ENCODE results near the gene BSG.

Gene BSG

GRCh38 chr19:592101-592500, 19.7 kb downstream of the BSG start:
- TF ChIP-seq ZNF155 (tag by site-specific recombination; IDR thresholded peaks at IDR 0.05), result no peak
- peak; percentile 66; the same call in 1 of the 2 replicates for TF ChIP-seq ZBTB20 (tag by site-specific recombination; IDR thresholded peaks at IDR 0.05)
- H3K27ac ChIP-seq (ENCODE audit: extremely low read depth, low read depth, low read length), result no peak overlapping the region
- H3K36me3 ChIP-seq (ENCODE audit: control insufficient read depth in 2 of 2, insufficient read depth in 1 of 2, low read length in 2 of 2), result no peaks in the 10 kb centered on the region
- ChIA-PET CTCF (no interaction called here), POLR2A (interaction anchor here (0.5 kb wide), 1 partner anchor 498 kb away, joined by 5 read pairs; no protein-coding TSS in a partner anchor)
- no peak overlapping the region for H3K4me3 ChIP-seq (ENCODE audit: low read depth, low read length)
- no peaks in the 10 kb centered on the region for H3K9me3 ChIP-seq (ENCODE audit: control insufficient read depth, insufficient read depth, low read depth, low read length)
- H3K4me1 ChIP-seq (ENCODE audit: control insufficient read depth, insufficient read depth, low read length), result peaks cover 7% of the 10 kb centered on the region; the same call in 1 of the 2 replicates

DNA sequence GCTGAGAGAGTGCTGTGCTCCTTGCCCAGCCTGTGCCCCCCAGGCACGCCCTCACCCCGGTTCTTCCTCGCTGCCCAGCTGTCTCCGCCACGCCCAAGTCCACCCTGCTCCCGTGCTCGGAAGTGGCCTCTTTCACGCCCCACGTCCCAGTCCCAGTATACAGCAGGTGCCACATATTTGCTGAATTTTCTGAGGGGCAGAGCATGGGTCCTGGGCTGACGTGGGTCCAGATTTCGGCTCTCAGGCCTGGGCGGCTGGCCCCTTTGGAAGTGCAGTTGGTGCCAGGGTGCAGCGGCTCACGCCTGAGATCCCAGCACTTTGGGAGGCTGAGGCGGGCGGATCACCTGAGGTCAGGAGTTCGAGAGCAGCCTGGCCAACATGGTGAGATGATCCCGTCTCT, 20.7 kb downstream of the BSG start:
- Histone ChIP-seq H3K36me3 (ENCODE audit: control insufficient read depth in 2 of 2, insufficient read depth in 1 of 2, low read length in 2 of 2) (no peaks in the 10 kb centered on the region), H3K9me3 (ENCODE audit: control insufficient read depth, insufficient read depth, low read depth, low read length) (no peaks in the 10 kb centered on the region), H3K27ac (ENCODE audit: extremely low read depth, low read depth, low read length) (no peak overlapping the region), H3K4me3 (ENCODE audit: low read depth, low read length) (no peak overlapping the region), H3K4me1 (ENCODE audit: control insufficient read depth, insufficient read depth, low read length) (peaks cover 7% of the 10 kb centered on the region; the same call in 1 of the 2 replicates)
- ChIA-PET CTCF (no interaction called here), POLR2A (no interaction called here)
- TF ChIP-seq ZSCAN23 (tag by site-specific recombination; IDR thresholded peaks at IDR 0.05), result no peak
- no peak for TF ChIP-seq ZNF544 (tag by site-specific recombination; IDR thresholded peaks at IDR 0.05)
- TF ChIP-seq, protein P1, sequence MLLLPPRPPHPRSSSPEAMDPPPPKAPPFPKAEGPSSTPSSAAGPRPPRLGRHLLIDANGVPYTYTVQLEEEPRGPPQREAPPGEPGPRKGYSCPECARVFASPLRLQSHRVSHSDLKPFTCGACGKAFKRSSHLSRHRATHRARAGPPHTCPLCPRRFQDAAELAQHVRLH (tag by site-specific recombination; IDR thresholded peaks at IDR 0.05), result no peak
- peak; percentile 83; the same call in 1 of the 2 replicates for TF ChIP-seq ZNF792 (tag by site-specific recombination; IDR thresholded peaks at IDR 0.05)
- TF ChIP-seq ZNF37A (tag by site-specific recombination; IDR thresholded peaks at IDR 0.05), result no peak
- no peak for TF ChIP-seq ZNF514 (tag by site-specific recombination; IDR thresholded peaks at IDR 0.05)

DNA sequence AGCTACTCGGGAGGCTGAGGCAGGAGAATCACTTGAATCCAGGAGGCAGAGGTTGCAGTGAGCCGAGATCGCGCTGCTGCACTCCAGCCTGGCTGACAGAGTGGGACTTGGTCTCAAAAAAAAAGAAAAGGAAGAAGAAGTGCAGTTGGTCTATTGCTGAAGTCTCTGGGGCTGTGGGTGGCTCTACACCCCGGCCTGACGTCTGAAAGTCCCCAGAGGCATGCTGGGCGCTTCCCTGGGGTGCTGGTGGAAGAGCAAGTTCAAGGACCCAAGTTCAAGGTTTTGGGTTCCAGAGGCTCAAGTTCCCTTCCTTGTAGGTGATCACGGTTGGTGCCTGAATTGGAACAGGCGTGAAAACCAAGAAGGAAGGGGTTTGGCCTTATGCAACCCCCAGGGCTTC, 21.1 kb downstream of the BSG start:
- ChIA-PET POLR2A (no interaction called here), CTCF (no interaction called here)
- no peak overlapping the region for H3K4me3 ChIP-seq (ENCODE audit: low read depth, low read length)
- TF ChIP-seq ZNF600 (tag by site-specific recombination; IDR thresholded peaks at IDR 0.05), result 0 out of 2 replicates have a peak, but pooled peaks have one; percentile 23
- no peak for TF ChIP-seq ZNF214 (tag by site-specific recombination; IDR thresholded peaks at IDR 0.05; ENCODE audit: borderline replicate concordance)
- TF ChIP-seq, protein P2, sequence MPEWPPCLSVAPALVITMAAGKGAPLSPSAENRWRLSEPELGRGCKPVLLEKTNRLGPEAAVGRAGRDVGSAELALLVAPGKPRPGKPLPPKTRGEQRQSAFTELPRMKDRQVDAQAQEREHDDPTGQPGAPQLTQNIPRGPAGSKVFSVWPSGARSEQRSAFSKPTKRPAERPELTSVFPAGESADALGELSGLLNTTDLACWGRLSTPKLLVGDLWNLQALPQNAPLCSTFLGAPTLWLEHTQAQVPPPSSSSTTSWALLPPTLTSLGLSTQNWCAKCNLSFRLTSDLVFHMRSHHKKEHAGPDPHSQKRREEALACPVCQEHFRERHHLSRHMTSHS (tag by site-specific recombination; IDR thresholded peaks at IDR 0.05), result no peak
- no peaks in the 10 kb centered on the region for H3K9me3 ChIP-seq (ENCODE audit: control insufficient read depth, insufficient read depth, low read depth, low read length)
- peaks cover 4% of the 10 kb centered on the region; the same call in 1 of the 2 replicates for H3K4me1 ChIP-seq (ENCODE audit: control insufficient read depth, insufficient read depth, low read length)
- no peaks in the 10 kb centered on the region for H3K36me3 ChIP-seq (ENCODE audit: control insufficient read depth in 2 of 2, insufficient read depth in 1 of 2, low read length in 2 of 2)
- H3K27ac ChIP-seq (ENCODE audit: extremely low read depth, low read depth, low read length), result no peak overlapping the region

- no peaks in the 10 kb centered on the region for H3K36me3 ChIP-seq (ENCODE audit: control insufficient read depth in 2 of 2, insufficient read depth in 1 of 2, low read length in 2 of 2)
- CTCF ChIA-PET, result no interaction called here
- H3K4me1 ChIP-seq (ENCODE audit: control insufficient read depth, insufficient read depth, low read length), result peaks cover under 1% of the 10 kb centered on the region; the same call in 1 of the 2 replicates
- H3K4me3 ChIP-seq (ENCODE audit: low read depth, low read length), result no peak overlapping the region
- POLR2A ChIA-PET, result no interaction called here
- H3K27ac ChIP-seq (ENCODE audit: extremely low read depth, low read depth, low read length), result no peak overlapping the region
- TF ChIP-seq SP3 (tag by site-specific recombination; IDR thresholded peaks at IDR 0.05), result no peak
- no peak for TF ChIP-seq YY2 (tag by site-specific recombination; IDR thresholded peaks at IDR 0.05)
- TF ChIP-seq, protein P3, sequence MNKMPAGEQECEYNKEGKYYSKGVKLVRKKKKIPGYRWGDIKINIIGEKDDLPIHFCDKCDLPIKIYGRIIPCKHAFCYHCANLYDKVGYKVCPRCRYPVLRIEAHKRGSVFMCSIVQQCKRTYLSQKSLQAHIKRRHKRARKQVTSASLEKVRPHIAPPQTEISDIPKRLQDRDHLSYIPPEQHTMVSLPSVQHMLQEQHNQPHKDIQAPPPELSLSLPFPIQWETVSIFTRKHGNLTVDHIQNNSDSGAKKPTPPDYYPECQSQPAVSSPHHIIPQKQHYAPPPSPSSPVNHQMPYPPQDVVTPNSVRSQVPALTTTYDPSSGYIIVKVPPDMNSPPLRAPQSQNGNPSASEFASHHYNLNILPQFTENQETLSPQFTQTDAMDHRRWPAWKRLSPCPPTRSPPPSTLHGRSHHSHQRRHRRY (tag by site-specific recombination; IDR thresholded peaks at IDR 0.05), result no peak
- TF ChIP-seq SETDB1 (IDR thresholded peaks at IDR 0.05; ENCODE audit: insufficient read length, low read length), result no peak
- TF ChIP-seq ZNF664 (tag by site-specific recombination; IDR thresholded peaks at IDR 0.05), result no peak
- TF ChIP-seq, protein P4, sequence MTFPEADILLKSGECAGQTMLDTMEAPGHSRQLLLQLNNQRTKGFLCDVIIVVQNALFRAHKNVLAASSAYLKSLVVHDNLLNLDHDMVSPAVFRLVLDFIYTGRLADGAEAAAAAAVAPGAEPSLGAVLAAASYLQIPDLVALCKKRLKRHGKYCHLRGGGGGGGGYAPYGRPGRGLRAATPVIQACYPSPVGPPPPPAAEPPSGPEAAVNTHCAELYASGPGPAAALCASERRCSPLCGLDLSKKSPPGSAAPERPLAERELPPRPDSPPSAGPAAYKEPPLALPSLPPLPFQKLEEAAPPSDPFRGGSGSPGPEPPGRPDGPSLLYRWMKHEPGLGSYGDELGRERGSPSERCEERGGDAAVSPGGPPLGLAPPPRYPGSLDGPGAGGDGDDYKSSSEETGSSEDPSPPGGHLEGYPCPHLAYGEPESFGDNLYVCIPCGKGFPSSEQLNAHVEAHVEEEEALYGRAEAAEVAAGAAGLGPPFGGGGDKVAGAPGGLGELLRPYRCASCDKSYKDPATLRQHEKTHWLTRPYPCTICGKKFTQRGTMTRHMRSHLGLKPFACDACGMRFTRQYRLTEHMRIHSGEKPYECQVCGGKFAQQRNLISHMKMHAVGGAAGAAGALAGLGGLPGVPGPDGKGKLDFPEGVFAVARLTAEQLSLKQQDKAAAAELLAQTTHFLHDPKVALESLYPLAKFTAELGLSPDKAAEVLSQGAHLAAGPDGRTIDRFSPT (tag by site-specific recombination; IDR thresholded peaks at IDR 0.05), result no peak
- TF ChIP-seq ZNF530 (tag by site-specific recombination; IDR thresholded peaks at IDR 0.05; ENCODE audit: low read depth), result no peak
- no peak for TF ChIP-seq ZNF658 (tag by site-specific recombination; IDR thresholded peaks at IDR 0.05)
- no peak for TF ChIP-seq ZNF157 (tag by site-specific recombination; IDR thresholded peaks at IDR 0.05)
- TF ChIP-seq EGR2 (tag by site-specific recombination; IDR thresholded peaks at IDR 0.05; ENCODE audit: low read depth), result no peak
- no peaks in the 10 kb centered on the region for H3K9me3 ChIP-seq (ENCODE audit: control insufficient read depth, insufficient read depth, low read depth, low read length)
Measured at GRCh38 chr19:594265-594870, 22.0 kb downstream of the BSG start.
